Breast epithelium (tissue), 3 donors: ENCODE results near the gene UBE2O.

Source experiments
- CTCF ChIP-seq, 3 donors: fragments of 450-650 bp; IDR thresholded peaks; one replicate each; pipeline ENCODE4 v1.5.1; 2016 to 2017; ENCODE audit warnings: antibody characterized with exemption in 3 of 3, mild to moderate bottlenecking in 3 of 3, moderate library complexity in 3 of 3
- POLR2AphosphoS5 ChIP-seq, 3 donors: sonication (generic); formaldehyde crosslinking; IDR thresholded peaks; one replicate each; pipeline ENCODE4 v1.6.1; 2017; ENCODE audit warnings: antibody characterized with exemption in 3 of 3

GRCh38 chr17:76459674-76460073 is 6.7 kb upstream of the UBE2O start:
- TF ChIP-seq CTCF (IDR thresholded peaks at IDR 0.05), result no peak
- TF ChIP-seq POLR2AphosphoS5 (IDR thresholded peaks at IDR 0.05), result no peak
